ENCODE results near the gene CNTN6. TPM values are rescaled to one million over a fixed set of nuclear protein-coding genes. Genes with fewer than 3 reads are reported as not detected.

CNTN6 gene
- total and polyA plus RNA-seq, 2 experiments from 2014 or later: not detected

- peaks cover 96% of the 10 kb centered on the region for H3K9me3 Mint-ChIP-seq
- Histone ChIP-seq H3K36me3 (ENCODE audit: insufficient read depth) (no peaks in the 10 kb centered on the region), H3K27ac (ENCODE audit: low read depth) (no peak overlapping the region), H3K4me1 (ENCODE audit: insufficient read depth) (no peaks in the 10 kb centered on the region), H3K9me2 (ENCODE audit: insufficient read depth) (no peaks in the 10 kb centered on the region), H3K79me2 (replicated peaks; ENCODE audit: insufficient read depth) (no peaks in the 10 kb centered on the region), H3K4me3 (no peak overlapping the region), H3F3A (replicated peaks; ENCODE audit: low read depth) (no peaks in the 10 kb centered on the region), H3K27me3 (ENCODE audit: insufficient read depth) (no peaks in the 10 kb centered on the region), H2AFZ (no peak overlapping the region), H3K4me2 (no peak overlapping the region), H4K20me1 (replicated peaks; ENCODE audit: insufficient read depth) (no peaks in the 10 kb centered on the region)
- no peaks in the 10 kb centered on the region for H3K4me1 Mint-ChIP-seq
- no peak overlapping the region for H3K4me3 Mint-ChIP-seq
- no peak for TF ChIP-seq STAT1 (IDR thresholded peaks at IDR 0.05; ENCODE audit: unreplicated experiment)
- TF ChIP-seq ETS1 (IDR thresholded peaks at IDR 0.05): no peak
- no peak for TF ChIP-seq CREB1 (CRISPR knock-in tag; IDR thresholded peaks at IDR 0.05; ENCODE audit: low read depth)
- TF ChIP-seq ZNF114 (CRISPR knock-in tag; IDR thresholded peaks at IDR 0.05): no peak
- TF ChIP-seq POLR2AphosphoS5 (IDR thresholded peaks at IDR 0.05; ENCODE audit: low read depth): no peak
- no peak for TF ChIP-seq ZNF462 (CRISPR knock-in tag; IDR thresholded peaks at IDR 0.05)
- TF ChIP-seq JUNB (IDR thresholded peaks at IDR 0.05; ENCODE audit: unreplicated experiment): no peak
- TF ChIP-seq NANOG (IDR thresholded peaks at IDR 0.05; ENCODE audit: borderline replicate concordance): no peak
- no peak for TF ChIP-seq CTCF (conservative IDR thresholded peaks at IDR 0.05; ENCODE audit: low read depth in 2 of 2)
- TF ChIP-seq ZNF331 (CRISPR knock-in tag; IDR thresholded peaks at IDR 0.05; ENCODE audit: low read depth): no peak
- no peak for TF ChIP-seq EZH2 (IDR thresholded peaks at IDR 0.05; ENCODE audit: low read depth, unreplicated experiment)
- no peak for TF ChIP-seq EZH2phosphoT487 (IDR thresholded peaks at IDR 0.05; ENCODE audit: unreplicated experiment)
- ATAC-seq (no peak), DNase-seq (ENCODE audit: low spot score) (no peak)
- H3K27ac Mint-ChIP-seq: no peak overlapping the region
- H3K27me3 Mint-ChIP-seq (ENCODE audit: insufficient read depth, low read depth, poor library complexity): no peaks in the 10 kb centered on the region
- peaks cover 27% of the 10 kb centered on the region; the same call in 1 of the 3 replicates for H3K36me3 Mint-ChIP-seq (ENCODE audit: low read depth)
Measured at GRCh38 chr3:1048558-1048957, 44.3 kb upstream of the CNTN6 start.

All from GM23338 (cell line).